Adrenal gland (tissue), 12 donors: ENCODE measurements around the gene CLDN10. TPM values are rescaled to one million over a fixed set of nuclear protein-coding genes. Genes with fewer than 3 reads are reported as not detected.
"Not testable (repeated sequence)": the region's sequence is repeated elsewhere in the genome, so short reads cannot be mapped to it uniquely, and the experiment has no call there.

ENCODE experiments used
- DNase-seq, 7 donors: peaks; one replicate each; pipeline ENCODE4 v3.0.0-alpha.2; 2019 to 2020
- H3K27ac ChIP-seq, 5 donors: fragments of 200-600 bp; sonication (generic) in 4 of 5; 1 replicate in 3 of 5; 2 replicates in 2 of 5; pipeline versions ENCODE4 v1.5.1 to v1.8.0; 2016 to 2020; ENCODE audit warnings: mild to moderate bottlenecking in 1 of 5
- H3K27me3 ChIP-seq: fragments of 200-600 bp; 2 replicates; pipeline ENCODE4 v1.8.0; 2021
- H3K36me3 ChIP-seq, 2 donors: fragments of 200-600 bp; replicated peaks in 1 of 2; 1 replicate in 1 of 2; 2 replicates in 1 of 2; pipeline versions ENCODE4 v1.5.1 to v1.8.0; 2018 to 2022
- H3K4me1 ChIP-seq, 2 donors: fragments of 200-600 bp; replicated peaks in 1 of 2; 1 replicate in 1 of 2; 2 replicates in 1 of 2; pipeline versions ENCODE4 v1.5.1 to v1.8.0; 2018 to 2021
- H3K4me3 ChIP-seq, 4 donors: fragments of 200-600 bp; sonication (generic) in 3 of 4; one replicate each; pipeline ENCODE4 v1.5.1; 2016 to 2018
- H3K9me3 ChIP-seq, 3 donors: fragments of 200-600 bp; sonication (generic) in 1 of 3; replicated peaks in 1 of 3; 1 replicate in 2 of 3; 2 replicates in 1 of 3; pipeline versions ENCODE4 v1.5.1 to v1.8.0; 2016 to 2021
- CTCF ChIP-seq, 6 experiments: fragments of 450-650 bp in 4 of 6; fragments of 200-600 bp in 2 of 6; sonication (generic) in 1 of 6; IDR thresholded peaks; 1 replicate in 5 of 6; 2 replicates in 1 of 6; pipeline versions ENCODE4 v1.5.1 to v1.8.0; 2016 to 2021; ENCODE audit warnings: antibody characterized with exemption in 6 of 6, mild to moderate bottlenecking in 2 of 6, moderate library complexity in 1 of 6
- POLR2A ChIP-seq, 2 donors: fragments of 450-650 bp; IDR thresholded peaks; one replicate each; pipeline ENCODE4 v1.6.1; 2017; ENCODE audit warnings: antibody characterized with exemption in 2 of 2, mild to moderate bottlenecking in 2 of 2, moderate library complexity in 1 of 2
- WGBS, 4 donors: extraction: QIAGEN DNeasy Blood & Tissue Kit in 2 of 4; methylation state at CpG; one replicate each; pipeline versions ENCODE4 v1.1.5 to v1.1.7; 2013 to 2017; 5-methylcytosine and 5-hydroxymethylcytosine counted together
- intact Hi-C, 2 donors: fragments of 100-400 bp; cut with DNase I; formaldehyde crosslinking; loops; one replicate each; pipeline versions ENCODE4 v1.14.1 to v1.15.0; 2022 to 2023
- polyA plus RNA-seq, 3 donors: library from polyadenylated mRNA; stranded (reverse); fragments of 200-250 nt in 2 of 3; fragments of 350-450 nt in 1 of 3; fragmentation: Illumina TruSeq in 1 of 3; extraction: RNeasy Lipid Tissue Mini Kit (QIAGEN cat#74804) in 1 of 3; gene quantifications; one replicate each; pipeline ENCODE4 v1.2.3, GENCODE V29; 2013 to 2014
- total RNA-seq, 9 donors: library from RNA; depleted of rRNA in 4 of 9; stranded (reverse); fragments of >200 nt in 4 of 9; fragments of 120-200 nt in 1 of 9; fragmentation: NEBNext Ultra II Directional in 1 of 9; extraction: Animal tissue kit (Norgen Biotek cat#: 25700) in 1 of 9; gene quantifications; one replicate each; pipeline versions ENCODE4 v1.1.0 to v1.2.4, GENCODE V29; 2013 to 2023
- donor health status: healthy with polysubstance abuse.
- donor health status: Bipolar disorder and iron deficiency.
- donor health status: DM: yes; HTN: yes; CAD: no.
- donor health status: DM: no; HTN: no; CAD: no.
- donor health status: DM: no; HTN: no; CAD: no.
- donor health status: DM: yes; HTN: yes; CAD: no.

Gene CLDN10
- total and polyA plus RNA-seq, 12 donors: 0.23 to 0.54 (median 0.28) TPM; not detected in 9

DNA sequence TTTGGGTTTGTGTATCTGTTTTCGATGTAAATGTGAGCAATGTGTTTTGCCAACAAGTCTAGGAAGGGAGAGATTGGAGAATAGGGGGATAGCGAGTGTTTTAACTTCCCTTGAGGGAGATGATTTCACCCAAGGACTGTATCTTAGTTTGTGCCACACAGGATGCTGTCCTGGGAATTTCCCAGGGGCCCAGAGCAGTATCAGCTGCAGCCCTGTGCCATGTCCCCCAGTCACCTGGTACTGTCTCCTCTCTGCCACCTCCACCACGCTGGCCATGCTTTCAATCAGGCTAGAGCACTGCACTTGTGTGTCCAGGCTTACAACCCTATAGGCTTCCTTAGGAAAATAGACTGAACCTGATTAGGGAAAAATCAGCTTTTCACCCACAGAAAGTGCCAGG is 40.1 kb upstream of the CLDN10 start:
- no peak for DNase-seq
- WGBS, 4 donors: 64 to 78% (median 71%) methylated on average over 3 of the region's 3 CpGs
- Histone ChIP-seq H3K27ac (no peak overlapping the region), H3K4me1 (no peaks in the 10 kb centered on the region), H3K9me3 (no peaks in the 10 kb centered on the region), H3K4me3 (no peak overlapping the region), H3K27me3 (no peaks in the 10 kb centered on the region), H3K36me3 (no peaks in the 10 kb centered on the region)
- TF ChIP-seq CTCF (IDR thresholded peaks at IDR 0.05): no peak
- TF ChIP-seq POLR2A (IDR thresholded peaks at IDR 0.05): no peak
- intact Hi-C loops: no loop called here

- Histone ChIP-seq H3K4me1 (no peaks in the 10 kb centered on the region), H3K27me3 (no peaks in the 10 kb centered on the region), H3K36me3 (no peaks in the 10 kb centered on the region), H3K4me3 (no peak overlapping the region), H3K27ac (no peak overlapping the region), H3K9me3 (no peaks in the 10 kb centered on the region)
- 100% methylated on average over 1 of the region's 1 CpG for WGBS, 4 donors
- intact Hi-C loops: no loop called here
- no peak for TF ChIP-seq CTCF (IDR thresholded peaks at IDR 0.05)
- TF ChIP-seq POLR2A (IDR thresholded peaks at IDR 0.05): no peak
- no peak for DNase-seq
These were observed 39.6 kb upstream of the CLDN10 start for GRCh38 chr13:95512957-95513356.

DNA sequence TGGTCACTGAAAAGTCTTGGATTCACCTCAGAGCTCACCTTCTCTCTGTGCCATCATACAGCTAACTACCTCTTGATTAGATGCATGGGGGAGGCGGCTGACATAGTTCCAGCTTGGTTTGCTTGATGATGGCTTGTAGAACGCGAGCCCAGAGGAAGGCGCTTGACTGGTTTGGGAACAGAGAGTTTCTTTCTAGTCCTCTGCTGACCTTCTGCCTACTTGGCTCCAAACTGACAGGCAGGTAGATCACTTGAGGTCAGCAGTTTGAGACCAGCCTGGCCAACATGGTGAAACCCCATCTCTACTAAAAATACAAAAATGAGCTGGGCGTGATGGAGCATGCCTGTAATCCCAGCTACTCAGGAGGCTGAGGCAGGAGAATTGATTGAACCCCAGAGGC is 36.9 kb upstream of the CLDN10 start:
- DNase-seq, H3K4me3 ChIP-seq, H3K36me3 ChIP-seq, H3K4me1 ChIP-seq, H3K27me3 ChIP-seq, H3K27ac ChIP-seq, H3K9me3 ChIP-seq, intact Hi-C loops: not testable (repeated sequence)
- WGBS, 4 donors: 71 to 85% (median 77%) methylated on average over 2 to 5 of the region's 5 CpGs

DNA sequence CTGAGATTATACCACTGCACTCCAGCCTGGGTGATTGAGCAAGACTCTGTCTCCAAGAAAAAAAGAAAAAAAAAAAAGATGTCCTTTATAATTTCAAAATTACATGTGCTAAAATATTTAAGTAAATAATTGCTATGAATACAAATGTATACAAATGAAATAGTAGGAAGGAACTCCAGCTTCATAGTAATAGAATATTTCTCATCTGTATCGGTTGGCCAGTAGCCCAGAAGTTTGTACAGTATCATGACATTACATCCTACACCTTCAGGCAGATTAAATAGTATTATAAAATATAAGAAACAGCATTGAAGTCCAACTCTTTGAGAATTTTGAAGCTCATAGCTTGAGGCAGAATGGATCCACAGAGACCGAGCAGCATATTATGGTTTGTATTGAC is 36.5 kb upstream of the CLDN10 start:
- WGBS, 4 donors: 40 to 56% (median 42%) methylated on average over 2 of the region's 2 CpGs
- TF ChIP-seq CTCF (IDR thresholded peaks at IDR 0.05): no peak
- no peak for DNase-seq
- intact Hi-C loops: no loop called here
- H3K9me3 ChIP-seq: no peaks in the 10 kb centered on the region
- H3K27me3 ChIP-seq: no peaks in the 10 kb centered on the region
- no peaks in the 10 kb centered on the region for H3K36me3 ChIP-seq
- H3K4me3 ChIP-seq: no peak overlapping the region
- no peak overlapping the region for H3K27ac ChIP-seq
- H3K4me1 ChIP-seq: no peaks in the 10 kb centered on the region

DNA sequence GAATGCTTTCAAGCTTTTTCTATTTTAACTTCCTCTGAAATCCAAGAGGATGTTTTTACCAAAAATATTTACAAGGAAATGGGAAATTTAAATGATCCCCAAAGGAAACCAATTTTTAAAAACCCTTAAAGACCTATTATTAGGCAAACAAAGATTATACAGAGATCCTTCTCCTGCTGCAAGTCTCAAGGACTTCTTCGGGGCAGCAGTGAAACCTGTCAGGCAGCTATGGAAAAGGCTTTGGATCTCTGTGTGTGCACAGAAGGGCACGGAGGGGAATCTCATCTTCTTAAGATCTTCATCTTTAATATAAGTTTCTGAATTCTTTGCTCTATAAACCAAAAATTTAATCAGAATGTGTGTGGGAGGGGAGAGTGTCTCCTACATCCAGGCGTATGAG is 36.0 kb upstream of the CLDN10 start:
- no peak for DNase-seq
- Histone ChIP-seq H3K9me3 (no peaks in the 10 kb centered on the region), H3K27me3 (no peaks in the 10 kb centered on the region), H3K4me1 (no peaks in the 10 kb centered on the region), H3K36me3 (no peaks in the 10 kb centered on the region), H3K4me3 (no peak overlapping the region), H3K27ac (no peak overlapping the region)
- WGBS, 4 donors: 11 to 31% (median 22%) methylated on average over 3 of the region's 3 CpGs
- intact Hi-C loops: no loop called here
- TF ChIP-seq CTCF (IDR thresholded peaks at IDR 0.05) (no peak), POLR2A (IDR thresholded peaks at IDR 0.05) (no peak)
